GM12878 (cell line): ENCODE measurements around the gene TOLLIP. TPM values are rescaled to one million over a fixed set of nuclear protein-coding genes. Genes with fewer than 3 reads are reported as not detected.

Source experiments
- ATAC-seq: fragments of 200-7000 bp; cut with Tn5 transposase; 3 replicates; pipeline ENCODE4 v1.9.1; 2020; ENCODE audit warnings: mild to moderate bottlenecking, moderate library complexity
- Bru-seq: library from RNA; stranded (reverse); fragments of 400-500 nt; gene quantifications from one replicate; lab custom pipeline; 2021; lab: Mats Ljungman, UMichigan
- BruChase-seq, 2 experiments: library from RNA; stranded (reverse); fragments of 400-500 nt; gene quantifications; one replicate each; lab custom pipeline; 2021; lab: Mats Ljungman, UMichigan
- BruUV-seq: library from RNA; stranded (reverse); fragments of 400-500 nt; replicated peaks from 2 replicates; lab custom pipeline; 2021; lab: Mats Ljungman, UMichigan
- CTCF ChIA-PET: fragments of 300-600 bp; sonication (Branson Sonifier 250); formaldehyde crosslinking; extraction: SDS; loops from one replicate; lab custom pipeline; 2021; ENCODE audit warnings: inconsistent platforms; lab: Yijun Ruan, JAX
- POLR2A ChIA-PET: fragments of 350-600 bp; formaldehyde crosslinking; extraction: SDS; loops from one replicate; lab custom pipeline; 2021; ENCODE audit warnings: inconsistent platforms; lab: Charles Lee
- RAD21 ChIA-PET: fragments of 300-600 bp; sonication (Branson Sonifier 250); formaldehyde crosslinking; loops from one replicate; lab custom pipeline; 2023; ENCODE audit warnings: antibody characterized with exemption; ENCODE audit not compliant: unreplicated experiment; lab: Charles Lee
- SMC1A ChIA-PET: fragments of 300-600 bp; sonication (Branson Sonifier 250); formaldehyde crosslinking; loops from one replicate; lab custom pipeline; 2023; ENCODE audit not compliant: unreplicated experiment, uncharacterized antibody; lab: Charles Lee
- DNase-seq: peaks from one replicate; pipeline ENCODE4 v3.0.0-alpha.2; 2011; ENCODE audit warnings: low read depth, low spot score
- FAIRE-seq: peaks from 3 replicates; lab custom pipeline; 2011; peaks lifted over from hg19 to GRCh38; lab: Jason Lieb, UNC
- H2AFZ ChIP-seq: 2 replicates; pipeline ENCODE4 v1.6.0; 2011; ENCODE audit warnings: low read depth, low read length, control low read depth; ENCODE audit not compliant: control insufficient read depth
- H3K27ac ChIP-seq: 2 replicates; pipeline ENCODE4 v1.5.1; 2011; ENCODE audit warnings: control low read depth; ENCODE audit not compliant: control insufficient read depth, insufficient read depth
- H3K27me3 ChIP-seq, 2 experiments: replicated peaks in 1 of 2; 2 replicates each; pipeline versions ENCODE4 v1.6.0 to v1.6.1; 2011; ENCODE audit warnings: low read length in 1 of 2; ENCODE audit not compliant: control insufficient read depth in 2 of 2, insufficient read depth in 2 of 2
- H3K36me3 ChIP-seq, 2 experiments: 2 replicates each; pipeline ENCODE4 v1.5.1; 2011; ENCODE audit warnings: low read length in 1 of 2; ENCODE audit not compliant: control insufficient read depth in 2 of 2, insufficient read depth in 2 of 2
- H3K4me1 ChIP-seq: 2 replicates; pipeline ENCODE4 v1.6.1; 2011; ENCODE audit warnings: mild to moderate bottlenecking, low read length, moderate library complexity, mixed read lengths; ENCODE audit not compliant: control insufficient read depth, insufficient read depth
- H3K4me2 ChIP-seq: 2 replicates; pipeline ENCODE4 v1.6.0; 2011; ENCODE audit warnings: control low read depth; ENCODE audit not compliant: control insufficient read depth, insufficient read depth
- H3K4me3 ChIP-seq: fragments of 200-600 bp; sonication (generic); 2 replicates; pipeline ENCODE4 v1.5.1; 2016
- H3K79me2 ChIP-seq: 2 replicates; pipeline ENCODE4 v1.6.0; 2011; ENCODE audit warnings: low read length; ENCODE audit not compliant: control insufficient read depth, insufficient read depth
- H3K9ac ChIP-seq: 2 replicates; pipeline ENCODE4 v1.8.0; 2011; ENCODE audit warnings: low read length, control low read depth, mixed read lengths; ENCODE audit not compliant: control insufficient read depth, insufficient read depth
- H3K9me3 ChIP-seq: replicated peaks from 3 replicates; pipeline ENCODE4 v1.5.1; 2011; ENCODE audit warnings: mild to moderate bottlenecking, low read length; ENCODE audit not compliant: control insufficient read depth, insufficient read depth
- H4K20me1 ChIP-seq: 2 replicates; pipeline ENCODE4 v1.6.0; 2011; ENCODE audit not compliant: control insufficient read depth, insufficient read depth
- ATF7 ChIP-seq: fragments of 450-650 bp; IDR thresholded peaks from 2 replicates; pipeline ENCODE4 v1.6.1; 2016; ENCODE audit warnings: low read depth, mild to moderate bottlenecking
- E4F1 ChIP-seq: fragments of 450-650 bp; IDR thresholded peaks from 2 replicates; pipeline ENCODE4 v1.6.1; 2018; ENCODE audit warnings: borderline replicate concordance, mild to moderate bottlenecking; ENCODE audit not compliant: partially characterized antibody
- SIX5 ChIP-seq: IDR thresholded peaks from 2 replicates; pipeline ENCODE4 v1.6.1; 2011; ENCODE audit warnings: mild to moderate bottlenecking, low read depth, low read length, moderate library complexity; ENCODE audit not compliant: severe bottlenecking
- SKIL ChIP-seq: fragments of 450-650 bp; IDR thresholded peaks from 2 replicates; pipeline ENCODE4 v1.6.1; 2017; ENCODE audit warnings: mild to moderate bottlenecking, low read depth, inconsistent platforms; ENCODE audit not compliant: poor library complexity, severe bottlenecking
- ZNF592 ChIP-seq: fragments of 450-650 bp; IDR thresholded peaks from 2 replicates; pipeline ENCODE4 v1.6.1; 2017; ENCODE audit warnings: mild to moderate bottlenecking, moderate library complexity
- WGBS: methylation state at CpG from one replicate; pipeline ENCODE4 v1.1.6; 2016; ENCODE audit warnings: low lambda C conversion rate; ENCODE audit not compliant: insufficient replicate concordance, insufficient coverage; ENCODE audit errors: missing lambda C conversion rate; 5-methylcytosine and 5-hydroxymethylcytosine counted together
- in situ Hi-C: fragments of 300-500 bp; cut with MboI; formaldehyde crosslinking; loops from 9 replicates; pipeline ENCODE4 v1.14.3; 2018; ENCODE audit warnings: mixed read lengths
- intact Hi-C: fragments of 100-400 bp; cut with micrococcal nuclease; formaldehyde crosslinking; loops from one replicate; pipeline ENCODE4 v1.14.2; 2022; ENCODE audit not compliant: unreplicated experiment
- long read RNA-seq, 2 experiments: library from polyadenylated mRNA; unstranded; transcript quantifications; one replicate each; pipeline ENCODE4 v2.0.0, GENCODE V29; 2019 to 2020
- polyA minus RNA-seq, 3 experiments: library from RNA; depleted of rRNA, polyadenylated mRNA; stranded (reverse); fragments of >200 nt; gene quantifications; 2 replicates each; pipeline ENCODE4 v1.2.3, GENCODE V29; 2011
- polyA plus RNA-seq, 11 experiments: library from polyadenylated mRNA; depleted of rRNA in 4 of 11; unstranded in 6 of 11; stranded (reverse) in 5 of 11; fragments of >200 nt; fragmentation: Nextera tagmentation in 4 of 11; fragmentation: Illumina TruSeq in 1 of 11; extraction: Ambion mirVana in 4 of 11; extraction: Trizol in 1 of 11; gene quantifications; 1 replicate in 1 of 11; 2 replicates in 10 of 11; pipeline versions ENCODE4 v1.2.1 to v1.2.3, GENCODE V29; 2011 to 2016; ENCODE audit warnings: inconsistent platforms in 2 of 11, missing spikeins in 2 of 11, low read depth in 1 of 11
- total RNA-seq, 4 experiments: library from RNA; depleted of rRNA in 3 of 4; stranded (reverse); fragments of >200 nt in 3 of 4; fragmentation: Illumina TruSeq in 1 of 4; extraction: Trizol in 1 of 4; gene quantifications; 2 replicates each; pipeline versions ENCODE4 v1.2.1 to v1.2.3, GENCODE V29; 2013 to 2021

Gene TOLLIP
- 22.5 and 27.2 TPM in 2 replicates for total RNA-seq (2013; cell fraction: nucleolus; rRNA removed)
- total RNA-seq (2014; rRNA removed): 15.4 and 21.2 TPM in 2 replicates
- 4.3 and 5.6 TPM in 2 replicates for total RNA-seq (2014; rRNA removed; fragmentation: Illumina TruSeq; extraction: Trizol)
- total RNA-seq (2021): 36.5 and 36.8 TPM in 2 replicates
- polyA plus RNA-seq (2011; ENCODE audit: low read depth): 7.0 TPM
- 10.0 and 26.9 TPM in 2 replicates for polyA plus RNA-seq (2011; rRNA removed)
- 29.3 and 37.1 TPM in 2 replicates for polyA plus RNA-seq (2011; cell fraction: cytosol; rRNA removed)
- 54.0 and 62.2 TPM in 2 replicates for polyA plus RNA-seq (2011; cell fraction: nucleus; rRNA removed)
- polyA plus RNA-seq (2012): 20.7 and 23.8 TPM in 2 replicates
- 2.0 and 5.3 TPM in 2 replicates for polyA plus RNA-seq (2014; fragmentation: Illumina TruSeq; extraction: Trizol)
- 1 to 10 TPM in 1 of 2 experiments, under 1 TPM in 1; 0.47 to 1.0 TPM for polyA plus RNA-seq (2014; fragmentation: Nextera tagmentation; extraction: Ambion mirVana)
- 22.0 and 29.3 TPM in 2 replicates for polyA plus RNA-seq (2014; rRNA removed)
- 10 to 100 TPM; 31.2 to 39.5 TPM for polyA plus RNA-seq (2016; fragmentation: Nextera tagmentation; extraction: Ambion mirVana)
- polyA minus RNA-seq (2011; rRNA and poly(A)+ RNA removed): 31.4 and 39.1 TPM in 2 replicates
- 11.6 and 13.1 TPM in 2 replicates for polyA minus RNA-seq (2011; cell fraction: cytosol; rRNA and poly(A)+ RNA removed)
- polyA minus RNA-seq (2011; cell fraction: nucleus; rRNA and poly(A)+ RNA removed): 16.9 and 32.7 TPM in 2 replicates
- Bru-seq, nascent RNA: percentile 71 among the genes with signal in this experiment
- percentile 77 among the genes with signal in this experiment for BruChase-seq, experiment 1, labeled RNA remaining after a 6-hour chase
- BruChase-seq, experiment 2, labeled RNA remaining after a 2-hour chase: percentile 78 among the genes with signal in this experiment
- long read RNA-seq, experiment 1, transcript TOLLIP-211 (5 exons, 684 nt): minor isoform, 8 of 50 reads
- long read RNA-seq, experiment 1, transcript TOLLIP-202 (6 exons, 3,617 nt): major isoform, 37 of 50 reads
- long read RNA-seq, experiment 1, partial matches to known transcripts: 1 of 50 reads
- long read RNA-seq, experiment 1, other reads (novel, unspliced or antisense): 3 of 50 reads
- long read RNA-seq, experiment 2, transcript TOLLIP-202 (6 exons, 3,617 nt): major isoform, 10 of 12 reads
- long read RNA-seq, experiment 2, partial matches to known transcripts: 1 of 12 reads
- long read RNA-seq, experiment 2, other reads (novel, unspliced or antisense): 0 of 12 reads

DNA sequence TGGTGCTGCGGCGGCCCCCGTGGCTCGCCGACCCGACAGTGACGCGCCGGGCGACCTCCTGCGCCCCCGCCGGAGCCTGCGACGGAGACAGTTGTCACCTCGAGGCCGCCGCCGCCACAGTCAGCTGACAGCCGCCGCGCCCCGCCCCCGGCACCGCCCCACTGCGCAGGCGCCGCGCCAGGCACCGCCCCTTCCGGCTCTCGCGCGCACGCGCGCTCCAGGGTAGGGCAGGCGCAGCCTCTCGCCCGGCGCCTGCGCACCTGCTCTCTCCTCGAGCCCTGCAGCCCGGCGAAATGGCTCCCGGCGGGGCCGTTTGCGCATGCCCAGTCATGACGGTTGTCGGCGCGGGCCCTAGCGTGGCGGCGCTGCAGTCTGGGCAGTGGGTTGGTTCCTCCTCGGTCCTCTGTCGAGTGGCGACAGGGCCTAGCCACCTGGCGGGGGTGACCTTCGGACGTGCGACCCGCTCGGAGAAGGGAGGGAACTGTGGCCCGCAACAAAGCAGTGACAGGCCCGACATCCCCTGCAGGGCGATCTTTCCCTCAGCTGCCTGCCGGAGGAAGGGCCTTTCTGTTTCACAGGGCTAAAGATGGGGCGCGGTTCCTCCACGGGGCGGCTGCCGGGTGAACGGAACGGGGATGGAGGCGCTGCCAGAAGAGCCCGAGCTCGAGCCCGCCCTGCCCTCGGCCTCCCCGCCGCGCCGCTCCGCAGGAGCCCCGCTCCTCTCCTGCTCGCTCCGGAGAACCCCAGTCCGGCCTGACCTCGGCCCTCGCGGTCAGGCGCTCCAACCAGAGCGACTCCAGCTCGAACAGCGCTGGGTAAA, at the start of gene TOLLIP:
TOLLIP (minus strand) TSS at position 135 of the 820 bp plus-strand sequence; CDS start at position 1, 134 bp downstream.
- H3K4me2 ChIP-seq: peak within 1 kb of the TSS; percentile 96
- H3K9me3 ChIP-seq: peaks cover 9% of the 10 kb centered on the region
- H4K20me1 ChIP-seq: no peaks in the 10 kb centered on the region; the same call in 1 of the 2 replicates
- ChIA-PET RAD21 (no interaction called here), POLR2A (interaction anchor here (0.7 to 1.2 kb wide), 2 partner anchors 74 to 310 kb away, joined by 3 read pairs; no protein-coding TSS in a partner anchor), SMC1A (interaction anchor here (1.1 kb wide), 1 partner anchor 40 kb away, joined by 3 read pairs; no protein-coding TSS in a partner anchor), CTCF (interaction anchor here (0.6 kb wide), 1 partner anchor 44 kb away, joined by 3 read pairs; no protein-coding TSS in a partner anchor)
- H2AFZ ChIP-seq: peak within 1 kb of the TSS; percentile 98
- whole genome bisulfite sequencing: 17% methylated on average over 63 of the region's 97 CpGs
- H3K36me3 ChIP-seq: no peaks in the 10 kb centered on the region; a peak in 1 of 4 replicates
- H3K27me3 ChIP-seq: no peaks in the 10 kb centered on the region
- H3K79me2 ChIP-seq: peaks cover 21% of the 10 kb centered on the region
- DNase-seq (peak; percentile 56), FAIRE-seq (peak; percentile 86), ATAC-seq (peak; percentile 93)
- H3K9ac ChIP-seq: peak within 1 kb of the TSS; percentile 82
- intact Hi-C loops (loop anchor here (10.0 kb wide), 2 partner anchors 75 to 265 kb away; partner anchors contain the start of genes BRSK2 and DUSP8), in situ Hi-C loops (no loop called here)
- peaks cover 33% of the 10 kb centered on the region for H3K4me1 ChIP-seq
- TSS peak; percentile 94 for BruUV-seq
- H3K4me3 ChIP-seq: peak within 1 kb of the TSS; percentile 71
- peak within 1 kb of the TSS; percentile 80 for H3K27ac ChIP-seq
- no peak for TF ChIP-seq SKIL
- TF ChIP-seq SIX5: no peak
- no peak for TF ChIP-seq ATF7
- no peak for TF ChIP-seq E4F1
- TF ChIP-seq ZNF592: 0 out of 2 replicates have a peak, but pooled peaks have one; percentile 45
